SHP77 treated with DMSO at 0.1 percent for 48 hours (cell line): Measurements from ENCODE around the gene ANP32E.

ENCODE experiments used
- DNase-seq: peaks from one replicate; lab custom pipeline; 2025; lab: John Stamatoyannopoulos, UW

Gene ANP32E

DNA sequence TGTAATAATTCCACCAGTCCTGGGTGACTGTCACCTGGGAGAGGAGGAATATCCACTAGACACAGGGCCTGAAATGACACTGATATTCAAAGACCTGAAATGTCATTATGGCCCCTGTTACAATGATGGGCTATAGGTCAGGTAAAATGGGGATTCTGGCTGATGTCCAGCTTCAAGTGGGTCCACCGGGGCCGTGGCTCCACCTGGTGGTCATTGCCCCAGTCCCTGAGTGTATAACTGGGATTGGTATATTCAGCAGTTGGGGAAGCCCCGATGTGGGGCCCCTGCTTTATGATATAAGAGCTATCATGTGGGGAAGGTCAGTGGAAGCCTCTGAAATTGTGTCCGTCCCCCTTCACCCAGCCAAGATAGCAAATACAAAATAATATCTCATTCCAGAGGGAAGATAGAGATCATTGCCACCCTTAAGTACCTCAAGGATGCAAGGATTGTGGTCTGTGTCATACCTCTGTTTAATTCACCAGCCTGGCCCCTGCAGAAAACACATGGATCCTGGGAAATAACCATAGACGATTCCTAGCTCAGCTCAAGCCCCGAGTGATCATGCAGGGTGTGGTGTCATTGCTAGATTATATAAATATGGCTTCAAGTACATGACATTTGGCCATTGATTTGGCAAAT, 66.8 kb downstream of the ANP32E start:
- DNase-seq: peak; percentile 60
